HUES64 (cell line): ENCODE results near the gene TP63.
"Not testable (repeated sequence)": the region's sequence is repeated elsewhere in the genome, so short reads cannot be mapped to it uniquely, and the experiment has no call there.

Experiments
- H3K27ac ChIP-seq: 2 replicates; pipeline ENCODE4 v1.7.0; 2013; ENCODE audit warnings: low read depth, low read length, inconsistent platforms
- H3K27me3 ChIP-seq: 2 replicates; pipeline ENCODE4 v1.6.1; 2013; ENCODE audit warnings: mild to moderate bottlenecking, low read length; ENCODE audit not compliant: insufficient read depth
- H3K36me3 ChIP-seq: 2 replicates; pipeline ENCODE4 v1.6.1; 2013; ENCODE audit warnings: mild to moderate bottlenecking, low read length; ENCODE audit not compliant: insufficient read depth
- H3K4me1 ChIP-seq: 2 replicates; pipeline ENCODE4 v1.6.1; 2013; ENCODE audit warnings: mild to moderate bottlenecking, low read length, moderate library complexity; ENCODE audit not compliant: insufficient read depth
- H3K4me3 ChIP-seq: 2 replicates; pipeline ENCODE4 v1.5.1; 2013; ENCODE audit warnings: mild to moderate bottlenecking, low read length, moderate library complexity
- H3K9ac ChIP-seq: 2 replicates; pipeline ENCODE4 v1.6.1; 2013; ENCODE audit warnings: mild to moderate bottlenecking, low read depth, low read length
- H3K9me3 ChIP-seq: 2 replicates; pipeline ENCODE4 v1.6.1; 2013; ENCODE audit warnings: low read depth, low read length; ENCODE audit not compliant: insufficient read depth
- WGBS: fragments of 150-250, 120-280 bp; methylation state at CpG from one replicate; pipeline ENCODE4 v1.1.7; 2013; ENCODE audit warnings: missing lambda C conversion rate; 5-methylcytosine and 5-hydroxymethylcytosine counted together

The TP63 gene

DNA sequence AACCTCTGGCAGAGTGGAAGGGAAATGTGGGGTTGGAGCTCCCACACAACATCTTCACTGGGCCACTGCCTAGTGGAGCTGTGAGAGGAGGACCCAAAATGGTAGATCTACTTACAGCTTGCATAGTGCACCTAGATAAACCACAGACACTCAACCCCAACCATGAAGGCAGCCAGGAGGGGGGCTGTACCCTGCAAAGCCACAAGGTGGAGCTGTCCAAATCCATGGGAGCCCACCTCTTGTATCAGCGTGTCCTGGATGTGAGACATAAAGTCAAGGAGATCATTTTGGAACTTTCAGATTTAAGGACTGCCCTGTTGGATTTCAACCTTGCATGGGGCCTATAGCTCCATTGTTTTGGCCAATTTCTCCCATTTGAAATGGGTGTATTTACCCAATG lies 20.9 kb downstream of the TP63 start:
- H3K36me3 ChIP-seq = no peaks in the 10 kb centered on the region
- H3K9me3 ChIP-seq = peaks cover 8% of the 10 kb centered on the region
- no peaks in the 10 kb centered on the region for H3K4me1 ChIP-seq
- no peaks in the 10 kb centered on the region for H3K27me3 ChIP-seq
- H3K27ac ChIP-seq = no peak overlapping the region
- 61% methylated on average over 1 of the region's 1 CpG for WGBS
- H3K9ac ChIP-seq = no peak overlapping the region
- H3K4me3 ChIP-seq = no peak overlapping the region

DNA sequence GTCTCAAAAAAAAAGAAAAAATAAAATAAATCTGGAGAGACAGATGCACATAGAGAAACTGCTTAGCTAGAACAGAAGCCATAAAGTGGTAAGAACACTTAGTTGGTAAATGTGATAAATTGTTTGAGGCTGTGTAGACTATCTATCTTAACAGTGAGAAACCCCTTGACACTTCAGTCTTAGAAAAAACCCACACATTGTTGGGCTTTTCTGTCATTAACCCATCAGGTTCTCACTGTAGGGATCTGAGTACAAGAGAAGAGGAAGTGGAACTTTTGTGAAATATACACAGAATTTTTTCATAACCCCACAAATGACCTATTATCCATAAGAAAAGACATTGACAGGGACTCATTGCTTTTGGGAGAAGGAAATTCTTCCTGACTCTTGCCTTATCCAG lies 24.4 kb downstream of the TP63 start:
- Histone ChIP-seq H3K27ac (no peak overlapping the region), H3K27me3 (no peaks in the 10 kb centered on the region), H3K4me1 (no peaks in the 10 kb centered on the region), H3K9me3 (peaks cover 8% of the 10 kb centered on the region), H3K4me3 (no peak overlapping the region), H3K36me3 (no peaks in the 10 kb centered on the region), H3K9ac (no peak overlapping the region)

DNA sequence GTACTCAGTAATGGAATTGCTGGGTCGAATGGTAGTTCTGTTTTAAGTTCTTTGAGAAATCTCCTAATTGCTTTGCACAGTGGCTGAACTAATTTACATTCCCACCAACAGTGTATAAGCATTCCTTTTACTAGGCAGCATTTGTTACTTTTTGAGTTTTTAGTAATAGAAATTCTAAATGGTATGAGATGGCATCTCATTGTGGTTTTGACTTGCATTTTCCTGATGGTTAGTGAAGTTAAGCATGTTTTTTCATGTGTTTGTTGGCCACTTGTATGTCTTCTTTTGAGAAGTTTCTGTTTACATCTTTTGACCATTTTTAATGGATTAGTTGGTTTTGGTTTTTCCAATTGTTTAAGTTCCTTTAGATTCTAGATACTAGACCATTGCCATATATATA lies 28.4 kb downstream of the TP63 start:
- Histone ChIP-seq H3K27ac (no peak overlapping the region), H3K9ac (no peak overlapping the region), H3K4me1 (no peaks in the 10 kb centered on the region), H3K9me3 (peaks cover 8% of the 10 kb centered on the region), H3K36me3 (no peaks in the 10 kb centered on the region), H3K27me3 (no peaks in the 10 kb centered on the region), H3K4me3 (no peak overlapping the region)
- WGBS = 80% methylated on average over 1 of the region's 1 CpG

DNA sequence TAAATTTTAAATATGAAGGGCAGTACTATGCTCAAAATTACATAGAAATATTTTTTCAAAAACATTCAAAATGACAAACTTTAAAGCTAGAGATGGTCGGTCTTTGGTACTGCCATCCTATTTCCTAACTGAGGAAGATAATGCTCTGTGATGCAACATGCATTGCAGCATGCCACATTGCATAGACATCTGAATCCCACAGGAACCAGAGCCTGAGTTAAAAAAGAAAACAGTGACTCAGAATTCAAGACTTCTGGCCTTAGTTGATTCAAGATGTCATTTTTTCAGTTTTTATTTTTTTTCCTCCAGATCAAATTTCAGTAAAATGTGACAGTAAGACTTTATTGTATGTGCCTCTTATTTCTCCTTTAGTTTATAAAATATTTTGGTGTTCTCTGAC lies 33.1 kb downstream of the TP63 start:
- 93% methylated on average over 1 of the region's 1 CpG for WGBS
- Histone ChIP-seq H3K27me3 (no peaks in the 10 kb centered on the region), H3K4me3 (no peak overlapping the region), H3K27ac (no peak overlapping the region), H3K9ac (no peak overlapping the region), H3K36me3 (no peaks in the 10 kb centered on the region), H3K4me1 (no peaks in the 10 kb centered on the region), H3K9me3 (no peaks in the 10 kb centered on the region)

DNA sequence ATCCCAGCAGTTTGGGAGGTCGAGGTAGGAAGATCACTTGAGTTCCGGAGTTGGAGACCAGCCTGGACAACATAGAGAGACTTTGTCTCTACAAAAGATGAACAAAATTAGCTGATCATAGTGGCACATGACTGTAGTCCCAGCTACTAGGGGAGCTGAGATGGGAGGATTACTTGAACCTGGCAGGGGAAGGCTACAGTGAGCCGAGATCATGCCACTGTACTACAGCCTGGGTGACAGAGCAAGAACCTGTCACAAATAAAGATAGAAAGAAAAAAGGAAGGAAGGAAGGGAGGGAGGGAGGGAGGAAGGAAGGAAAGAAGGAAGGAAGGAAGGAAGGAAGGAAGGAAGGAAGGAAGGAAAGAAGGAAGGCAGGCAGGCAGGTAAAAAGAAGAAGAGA lies 41.2 kb downstream of the TP63 start:
- H3K36me3 ChIP-seq, H3K9ac ChIP-seq, H3K4me3 ChIP-seq, H3K9me3 ChIP-seq, H3K27me3 ChIP-seq, H3K27ac ChIP-seq, H3K4me1 ChIP-seq: not testable (repeated sequence)
- 93% methylated on average over 3 of the region's 3 CpGs for WGBS

DNA sequence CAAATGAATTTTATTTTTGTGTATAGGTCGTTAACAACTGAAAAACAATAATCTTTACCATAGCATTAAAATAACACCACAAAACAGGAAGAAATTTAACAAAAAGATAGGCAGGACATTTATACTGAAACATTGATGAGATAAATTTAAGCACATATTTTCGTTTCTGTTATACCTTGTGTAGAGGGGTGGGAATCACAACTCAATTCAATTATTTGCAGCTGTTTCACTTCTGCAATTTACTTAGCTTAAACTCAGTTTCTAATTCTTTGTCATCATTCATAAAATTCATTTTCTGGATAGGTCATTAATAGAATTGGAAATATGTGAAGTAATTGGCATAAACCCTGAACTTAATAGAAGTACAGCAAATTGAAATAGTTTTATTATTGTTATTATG lies 42.3 kb downstream of the TP63 start:
- Histone ChIP-seq H3K9me3 (no peaks in the 10 kb centered on the region), H3K27me3 (no peaks in the 10 kb centered on the region), H3K9ac (no peak overlapping the region), H3K27ac (no peak overlapping the region), H3K36me3 (no peaks in the 10 kb centered on the region), H3K4me1 (peaks cover 2% of the 10 kb centered on the region; the same call in 1 of the 2 replicates), H3K4me3 (no peak overlapping the region)
- whole genome bisulfite sequencing = no CpG with 5 or more reads among the region's 2 CpGs

DNA sequence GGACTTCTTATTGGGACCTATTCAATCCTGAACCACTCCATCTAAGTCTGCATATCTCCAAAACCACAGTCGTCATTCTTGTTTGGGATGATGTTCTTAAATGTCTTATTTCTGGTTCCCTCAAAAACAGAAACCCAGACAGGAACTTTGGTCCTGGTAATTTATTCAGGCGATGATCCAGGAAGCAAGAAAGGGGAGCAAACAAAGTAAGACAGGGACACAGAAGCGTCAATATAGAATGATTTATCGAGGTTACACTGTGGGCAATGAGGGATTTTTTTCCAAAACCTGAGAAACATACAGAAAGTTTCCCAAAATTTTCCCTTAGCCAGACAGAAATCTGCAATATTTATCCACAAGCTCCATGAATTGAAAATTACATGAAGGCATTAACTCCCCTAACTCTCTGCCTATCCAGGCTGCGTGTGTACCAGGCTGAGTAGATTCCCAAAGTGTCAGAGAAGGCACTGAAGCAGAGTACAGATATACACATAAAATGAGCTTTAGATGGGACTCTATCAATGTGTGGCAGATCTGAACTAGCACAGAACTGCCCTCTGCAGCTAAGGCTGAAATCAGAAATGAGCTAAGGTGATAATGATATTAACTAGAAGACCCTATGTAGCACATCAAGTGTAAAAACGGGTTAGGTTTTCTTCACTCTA lies 43.2 kb downstream of the TP63 start:
- WGBS = 93% methylated on average over 6 of the region's 6 CpGs
- Histone ChIP-seq H3K4me3 (no peak overlapping the region), H3K36me3 (no peaks in the 10 kb centered on the region), H3K27me3 (no peaks in the 10 kb centered on the region), H3K4me1 (peaks cover 2% of the 10 kb centered on the region; the same call in 1 of the 2 replicates), H3K9me3 (no peaks in the 10 kb centered on the region), H3K9ac (no peak overlapping the region), H3K27ac (no peak overlapping the region)

DNA sequence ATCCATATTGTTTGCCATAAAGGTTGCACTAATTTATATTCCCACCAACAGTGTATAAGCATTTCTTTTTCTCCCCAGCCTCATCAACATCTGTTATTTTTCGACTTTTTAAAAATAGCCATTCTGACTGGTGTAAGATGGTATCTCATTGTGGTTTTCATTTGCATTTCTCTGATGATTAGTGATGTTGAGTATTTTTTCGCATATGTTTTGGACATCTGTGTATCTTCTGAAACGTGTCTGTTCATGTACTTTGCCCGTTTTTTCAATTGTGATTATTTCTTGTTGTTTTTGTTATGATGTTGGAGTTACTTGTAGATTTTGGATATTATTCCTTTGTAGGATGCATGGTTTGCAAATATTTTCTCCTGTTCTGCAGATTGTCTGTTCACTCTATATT lies 46.5 kb downstream of the TP63 start:
- WGBS = 95% methylated on average over 4 of the region's 4 CpGs
- no peak overlapping the region for H3K27ac ChIP-seq
- H3K4me3 ChIP-seq = no peak overlapping the region
- H3K36me3 ChIP-seq = no peaks in the 10 kb centered on the region
- H3K27me3 ChIP-seq = no peaks in the 10 kb centered on the region
- peaks cover 2% of the 10 kb centered on the region; the same call in 1 of the 2 replicates for H3K4me1 ChIP-seq
- no peaks in the 10 kb centered on the region for H3K9me3 ChIP-seq
- H3K9ac ChIP-seq = no peak overlapping the region

DNA sequence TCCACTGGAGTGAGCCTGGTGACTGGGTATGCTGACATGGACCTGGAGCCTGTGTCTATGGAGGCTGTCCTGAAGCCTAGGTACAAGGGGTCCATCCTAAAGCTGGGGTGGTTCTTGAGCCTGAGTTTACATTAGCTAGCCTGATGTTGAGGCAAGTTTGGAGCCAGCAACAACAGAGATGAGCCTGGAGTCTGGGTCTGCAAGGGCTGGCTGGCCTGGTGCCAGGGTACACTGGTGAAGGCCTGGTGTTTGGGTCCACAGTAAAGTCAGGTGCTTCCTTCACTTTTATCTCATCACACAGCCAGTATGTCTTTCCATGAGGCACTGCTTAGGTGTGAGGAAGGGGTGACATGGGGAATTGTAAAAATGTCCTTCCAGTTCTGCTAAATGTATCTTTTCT lies 49.5 kb downstream of the TP63 start:
- Histone ChIP-seq H3K4me1 (no peaks in the 10 kb centered on the region; the same call in 1 of the 2 replicates), H3K27ac (no peak overlapping the region), H3K27me3 (no peaks in the 10 kb centered on the region), H3K4me3 (no peak overlapping the region), H3K9ac (no peak overlapping the region), H3K36me3 (no peaks in the 10 kb centered on the region), H3K9me3 (no peaks in the 10 kb centered on the region)

DNA sequence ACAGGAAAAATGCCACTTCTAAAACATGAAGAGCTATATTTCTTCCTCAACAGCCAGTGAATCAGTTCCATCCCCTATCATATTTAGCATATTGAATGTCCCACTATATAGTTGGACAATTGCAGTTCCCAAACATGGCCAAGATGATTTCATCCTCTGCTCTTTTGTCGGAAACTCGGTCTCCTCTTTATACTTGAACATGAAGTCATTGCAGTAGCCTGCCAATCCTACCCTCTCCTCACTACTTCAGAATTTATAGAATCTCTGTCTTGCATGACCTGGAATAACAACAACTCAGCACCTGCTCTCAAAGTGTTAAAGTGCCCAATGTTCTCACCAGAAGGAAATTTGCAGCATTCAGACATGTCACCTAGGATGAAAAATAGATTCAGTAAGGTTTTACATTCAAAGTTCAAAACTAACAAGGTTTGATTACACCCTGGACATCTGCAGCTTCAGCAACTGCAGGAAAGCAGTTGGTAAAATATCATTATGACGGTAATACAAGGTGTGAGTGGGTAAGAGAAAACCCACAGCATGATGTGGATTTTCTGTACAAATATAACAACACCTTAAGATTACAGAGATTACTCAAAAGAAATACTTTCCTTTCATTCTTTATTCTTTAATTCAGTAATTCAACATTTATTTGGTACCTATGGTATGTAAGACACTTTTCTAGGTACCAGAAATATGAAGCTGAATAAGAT lies 52.5 kb downstream of the TP63 start:
- Histone ChIP-seq H3K4me3 (no peak overlapping the region), H3K27ac (no peak overlapping the region), H3K9me3 (no peaks in the 10 kb centered on the region), H3K4me1 (no peaks in the 10 kb centered on the region), H3K9ac (no peak overlapping the region), H3K36me3 (no peaks in the 10 kb centered on the region), H3K27me3 (no peaks in the 10 kb centered on the region)
- 94% methylated on average over 2 of the region's 3 CpGs for WGBS

DNA sequence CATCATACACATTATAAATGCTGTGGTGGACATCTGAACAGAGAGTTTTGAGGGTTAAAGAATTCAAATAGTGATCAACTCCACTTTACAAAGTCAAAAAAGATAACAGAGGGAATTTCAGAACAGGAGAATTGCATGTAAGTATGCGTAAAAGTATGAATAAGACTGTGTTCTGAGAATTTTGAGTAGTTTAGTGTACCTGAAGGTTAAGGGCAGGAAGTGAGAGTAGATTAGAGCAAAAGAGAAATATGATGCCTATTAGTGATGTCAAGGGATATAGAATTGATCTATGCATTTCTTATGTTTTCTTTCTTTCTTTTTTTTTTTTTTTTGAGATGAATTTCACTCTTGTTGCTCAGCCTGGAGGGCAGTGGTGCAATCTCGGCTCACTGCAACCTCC lies 53.1 kb downstream of the TP63 start:
- Histone ChIP-seq H3K9ac (no peak overlapping the region), H3K4me3 (no peak overlapping the region), H3K9me3 (no peaks in the 10 kb centered on the region), H3K27me3 (no peaks in the 10 kb centered on the region), H3K36me3 (no peaks in the 10 kb centered on the region), H3K4me1 (no peaks in the 10 kb centered on the region), H3K27ac (no peak overlapping the region)
- 96% methylated on average over 2 of the region's 2 CpGs for WGBS

DNA sequence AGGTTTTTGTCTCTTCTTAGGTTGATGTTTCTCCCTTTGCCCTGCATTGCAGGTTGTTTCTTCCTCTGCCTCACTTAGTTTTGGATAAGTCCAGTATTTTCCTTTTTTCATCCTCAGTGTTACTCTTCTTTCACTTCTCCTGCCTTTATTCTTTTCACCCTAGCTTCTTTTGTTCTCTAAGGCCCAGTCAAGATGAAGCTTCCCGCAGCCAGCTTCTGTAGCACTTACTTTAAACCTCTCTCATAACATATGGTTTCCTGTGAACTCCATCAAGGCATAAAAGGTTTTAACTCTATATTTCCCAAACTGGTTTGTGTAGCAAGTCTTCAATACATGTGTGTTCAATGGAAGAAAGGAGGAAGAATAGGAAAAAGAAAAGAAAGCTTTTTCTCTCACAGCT lies 54.1 kb downstream of the TP63 start:
- H3K9me3 ChIP-seq = no peaks in the 10 kb centered on the region
- no peaks in the 10 kb centered on the region for H3K4me1 ChIP-seq
- H3K36me3 ChIP-seq = no peaks in the 10 kb centered on the region
- no peak overlapping the region for H3K4me3 ChIP-seq
- no peaks in the 10 kb centered on the region for H3K27me3 ChIP-seq
- H3K9ac ChIP-seq = no peak overlapping the region
- 89% methylated on average over 1 of the region's 1 CpG for WGBS
- H3K27ac ChIP-seq = no peak overlapping the region
